MG63 (cell line): ENCODE results near the gene SLC17A3. TPM values are rescaled to one million over a fixed set of nuclear protein-coding genes. Genes with fewer than 3 reads are reported as not detected.

Experiments used
- DNase-seq: peaks from one replicate; pipeline ENCODE4 v3.0.0-alpha.2; 2020
- H3K27me3 ChIP-seq: fragments of 250-450 bp; sonication (Bioruptor Pico); 2 replicates; pipeline ENCODE4 v1.5.1; 2020; ENCODE audit warnings: mild to moderate bottlenecking, moderate library complexity
- H3K36me3 ChIP-seq: fragments of 250-450 bp; sonication (Bioruptor Pico); 2 replicates; pipeline ENCODE4 v1.5.1; 2020; ENCODE audit warnings: mild to moderate bottlenecking, moderate library complexity
- H3K4me3 ChIP-seq: fragments of 250-450 bp; sonication (Bioruptor Pico); 2 replicates; pipeline ENCODE4 v1.5.1; 2020; ENCODE audit warnings: mild to moderate bottlenecking, moderate library complexity
- H3K9me3 ChIP-seq: fragments of 250-450 bp; sonication (Bioruptor Pico); 2 replicates; pipeline ENCODE4 v1.5.1; 2020; ENCODE audit warnings: mild to moderate bottlenecking, moderate library complexity
- total RNA-seq: library from RNA; depleted of rRNA; stranded (reverse); fragments of >200 nt; shearing (Covaris generic); gene quantifications from 2 replicates; pipeline ENCODE4 v1.2.3, GENCODE V29; 2014; ENCODE audit warnings: low replicate concordance; rRNA removed

Gene SLC17A3
- total RNA-seq, 1 experiment from 2014 or later: 0.86 TPM

- Histone ChIP-seq H3K27me3 (no peaks in the 10 kb centered on the region), H3K4me3 (no peak overlapping the region), H3K36me3 (no peaks in the 10 kb centered on the region), H3K9me3 (no peaks in the 10 kb centered on the region)
- DNase-seq: no peak
Measured at GRCh38 chr6:25816252-25816651, 57.8 kb downstream of the SLC17A3 start.

- Histone ChIP-seq H3K27me3 (no peaks in the 10 kb centered on the region), H3K9me3 (no peaks in the 10 kb centered on the region), H3K4me3 (no peak overlapping the region), H3K36me3 (no peaks in the 10 kb centered on the region)
- DNase-seq: no peak
Measured at GRCh38 chr6:25815194-25815593, 58.8 kb downstream of the SLC17A3 start.

- no peak overlapping the region for H3K4me3 ChIP-seq
- H3K27me3 ChIP-seq: no peaks in the 10 kb centered on the region
- DNase-seq: no peak
- H3K36me3 ChIP-seq: no peaks in the 10 kb centered on the region
- no peaks in the 10 kb centered on the region for H3K9me3 ChIP-seq
Measured at GRCh38 chr6:25804804-25805203, 69.2 kb downstream of the SLC17A3 start.

GRCh38 chr6:25801436-25801835 lies 72.6 kb downstream of the SLC17A3 start:
- DNase-seq: no peak
- Histone ChIP-seq H3K27me3 (no peaks in the 10 kb centered on the region), H3K36me3 (no peaks in the 10 kb centered on the region), H3K4me3 (no peak overlapping the region), H3K9me3 (no peaks in the 10 kb centered on the region)

Other genes with a start within 250 kb of the SLC17A3 start
- gene SCGN, start 222.0 kb downstream of the SLC17A3 start, total RNA-seq: not detected in 2 replicates
- not detected in 2 replicates for gene SLC17A4, start 119.5 kb downstream of the SLC17A3 start, total RNA-seq
- gene SLC17A1, start 42.2 kb downstream of the SLC17A3 start, total RNA-seq: not detected in 2 replicates
- gene SLC17A2, start 56.4 kb upstream of the SLC17A3 start, total RNA-seq: not detected in 2 replicates
- gene TRIM38, start 88.6 kb upstream of the SLC17A3 start, total RNA-seq: 1.4 and 1.8 TPM in 2 replicates
- 7.7 and 9.1 TPM in 2 replicates for gene HFE, start 213.2 kb upstream of the SLC17A3 start, total RNA-seq